ENCODE data around the gene BTBD18.
A peak's percentile ranks its signal among the peaks of the same experiment; 100 is the strongest.
"Not testable (repeated sequence)": the region's sequence is repeated elsewhere in the genome, so short reads cannot be mapped to it uniquely, and the experiment has no call there.

The BTBD18 gene

DNA sequence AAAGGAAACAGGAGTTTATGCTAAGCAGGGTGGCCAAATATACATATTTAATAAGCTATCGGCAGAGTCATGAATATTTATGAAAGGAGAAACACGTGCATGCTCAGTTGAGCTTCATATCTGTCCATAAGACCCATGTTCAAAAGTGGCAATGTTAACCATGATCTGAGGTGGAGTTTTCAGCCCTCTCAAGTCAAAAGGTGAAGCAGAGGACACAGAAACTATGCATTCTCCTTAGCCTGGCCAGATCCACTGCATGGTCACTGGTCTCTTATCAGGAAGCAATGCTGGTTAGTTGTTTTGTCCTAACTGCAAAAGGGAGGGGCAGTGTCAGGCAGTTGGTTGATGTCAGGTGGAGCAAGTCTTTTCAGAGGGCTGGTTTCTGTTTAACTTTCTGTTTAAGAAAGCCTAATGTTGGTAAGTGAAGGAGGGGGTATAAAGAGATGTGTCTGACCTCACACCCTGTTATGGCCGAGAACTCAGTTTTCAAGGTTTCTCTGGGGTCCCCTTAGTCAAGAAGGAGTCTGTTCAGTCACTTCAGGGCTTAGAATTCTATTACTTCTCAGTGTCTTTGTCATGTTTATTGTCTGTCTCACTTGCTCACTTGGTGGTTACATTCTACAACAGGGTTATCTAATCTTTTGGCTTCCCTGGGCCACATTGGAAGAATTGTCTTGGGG is 15.9 kb downstream of the BTBD18 start:
- TF ChIP-seq, protein P1, sequence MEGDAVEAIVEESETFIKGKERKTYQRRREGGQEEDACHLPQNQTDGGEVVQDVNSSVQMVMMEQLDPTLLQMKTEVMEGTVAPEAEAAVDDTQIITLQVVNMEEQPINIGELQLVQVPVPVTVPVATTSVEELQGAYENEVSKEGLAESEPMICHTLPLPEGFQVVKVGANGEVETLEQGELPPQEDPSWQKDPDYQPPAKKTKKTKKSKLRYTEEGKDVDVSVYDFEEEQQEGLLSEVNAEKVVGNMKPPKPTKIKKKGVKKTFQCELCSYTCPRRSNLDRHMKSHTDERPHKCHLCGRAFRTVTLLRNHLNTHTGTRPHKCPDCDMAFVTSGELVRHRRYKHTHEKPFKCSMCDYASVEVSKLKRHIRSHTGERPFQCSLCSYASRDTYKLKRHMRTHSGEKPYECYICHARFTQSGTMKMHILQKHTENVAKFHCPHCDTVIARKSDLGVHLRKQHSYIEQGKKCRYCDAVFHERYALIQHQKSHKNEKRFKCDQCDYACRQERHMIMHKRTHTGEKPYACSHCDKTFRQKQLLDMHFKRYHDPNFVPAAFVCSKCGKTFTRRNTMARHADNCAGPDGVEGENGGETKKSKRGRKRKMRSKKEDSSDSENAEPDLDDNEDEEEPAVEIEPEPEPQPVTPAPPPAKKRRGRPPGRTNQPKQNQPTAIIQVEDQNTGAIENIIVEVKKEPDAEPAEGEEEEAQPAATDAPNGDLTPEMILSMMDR (conservative IDR thresholded peaks at IDR 0.05; ENCODE audit: low read depth, low read length): no peak
- H3K4me3 ChIP-seq (ENCODE audit: low read length): no peak overlapping the region
- no peak for DNase-seq (ENCODE audit: low read depth)

DNA sequence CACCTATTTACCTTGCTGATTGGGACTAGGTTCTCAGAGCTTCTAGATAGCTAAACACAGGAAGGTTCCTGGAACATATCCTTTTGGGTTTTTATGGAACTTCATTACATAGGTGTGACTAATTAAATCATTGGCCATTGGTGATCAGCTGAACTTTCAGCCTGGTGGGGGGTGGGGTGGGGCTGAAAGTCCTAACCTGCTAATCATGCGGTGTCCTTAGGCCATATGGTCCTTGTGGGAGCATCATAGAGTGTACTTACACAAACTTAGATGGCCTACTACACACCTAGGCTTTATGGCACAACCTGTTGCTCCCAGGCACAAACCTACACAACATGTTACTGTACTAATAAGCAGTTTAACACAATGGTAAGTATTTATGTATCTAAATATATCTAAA is 19.0 kb downstream of the BTBD18 start:
- TF ChIP-seq, protein P1 (conservative IDR thresholded peaks at IDR 0.05; ENCODE audit: low read depth, low read length): no peak
- no peak for DNase-seq (ENCODE audit: low read depth)
- no peak overlapping the region for H3K4me3 ChIP-seq (ENCODE audit: low read length)

DNA sequence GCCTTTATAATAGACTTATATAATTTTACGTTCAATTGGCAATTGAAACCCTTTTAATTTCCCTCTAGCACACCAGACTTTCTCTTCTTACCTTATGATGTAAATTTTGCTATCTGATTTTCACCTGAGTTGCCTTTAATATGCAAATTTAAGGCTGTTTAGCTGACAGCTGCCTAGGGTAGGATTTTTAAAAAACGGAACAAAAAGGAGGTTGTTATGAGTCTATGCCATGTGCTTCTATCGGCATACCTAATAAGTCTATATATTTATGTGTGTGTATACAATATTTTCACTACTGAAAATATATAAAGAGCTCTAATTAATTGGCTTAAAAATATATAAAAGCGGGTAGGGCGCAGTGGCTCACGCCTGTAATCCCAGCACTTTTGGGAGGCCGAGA is 22.1 kb downstream of the BTBD18 start:
- TF ChIP-seq, protein P1 (conservative IDR thresholded peaks at IDR 0.05; ENCODE audit: low read depth, low read length): no peak
- H3K4me3 ChIP-seq (ENCODE audit: low read length): no peak overlapping the region
- no peak for DNase-seq (ENCODE audit: low read depth)

DNA sequence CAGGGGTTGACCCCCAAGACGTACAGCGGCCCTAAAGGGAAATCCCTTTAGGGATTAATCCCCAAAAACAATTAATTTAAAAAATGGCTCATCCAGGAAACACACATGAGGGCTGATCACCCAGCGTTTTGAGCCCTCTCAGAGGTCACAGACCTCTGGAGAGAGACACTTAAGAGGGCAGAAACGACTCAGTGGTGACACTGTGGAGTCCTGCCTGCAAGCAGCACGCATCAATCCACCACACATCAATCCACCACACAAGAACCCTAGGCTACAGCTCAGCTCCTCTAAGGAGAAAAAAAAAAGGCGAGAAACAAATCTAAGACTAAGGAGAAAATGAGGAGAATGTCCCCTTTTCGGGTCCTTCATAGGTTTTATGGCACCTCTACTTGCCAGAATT is 22.8 kb downstream of the BTBD18 start:
- TF ChIP-seq, protein P1 (conservative IDR thresholded peaks at IDR 0.05; ENCODE audit: low read depth, low read length): no peak
- no peak for DNase-seq (ENCODE audit: low read depth)
- no peak overlapping the region for H3K4me3 ChIP-seq (ENCODE audit: low read length)

DNA sequence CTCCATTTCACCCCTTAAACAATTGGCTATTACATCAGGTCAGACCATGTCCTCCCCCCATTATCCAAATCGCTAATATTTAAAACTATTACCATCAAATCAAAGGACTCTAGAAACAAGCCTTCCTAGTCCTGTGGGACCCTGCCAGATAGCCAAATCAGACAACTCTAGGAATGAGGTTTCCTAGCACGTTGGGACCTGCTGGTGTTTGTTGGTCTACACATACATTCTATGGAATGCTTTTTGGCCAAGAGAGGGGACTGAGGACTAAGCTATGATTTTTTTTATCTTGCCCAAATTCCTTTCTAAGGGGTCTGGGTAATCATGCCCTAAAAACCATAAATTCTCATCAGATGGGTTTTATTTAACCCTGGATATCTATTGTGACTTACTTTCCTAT is 24.4 kb downstream of the BTBD18 start:
- TF ChIP-seq, protein P1 (conservative IDR thresholded peaks at IDR 0.05; ENCODE audit: low read depth, low read length): no peak
- no peak overlapping the region for H3K4me3 ChIP-seq (ENCODE audit: low read length)
- no peak for DNase-seq (ENCODE audit: low read depth)

DNA sequence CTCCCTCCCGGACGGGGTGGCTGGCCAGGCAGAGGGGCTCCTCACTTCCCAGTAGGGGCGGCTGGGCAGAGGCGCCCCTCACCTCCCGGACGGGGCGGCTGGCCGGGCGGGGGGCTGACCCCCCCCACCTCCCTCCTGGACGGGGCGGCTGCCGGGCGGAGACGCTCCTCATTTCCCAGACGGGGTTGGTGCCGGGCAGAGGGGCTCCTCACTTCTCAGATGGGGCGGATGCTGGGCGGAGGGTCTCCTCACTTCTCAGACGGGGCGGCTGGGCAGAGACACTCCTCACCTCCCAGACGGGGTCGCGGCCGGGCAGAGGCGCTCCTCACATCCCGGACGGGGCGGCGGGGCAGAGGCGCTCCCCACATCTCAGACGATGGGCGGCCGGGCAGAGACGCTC is 34.9 kb downstream of the BTBD18 start:
- not testable (repeated sequence) for H3K4me3 ChIP-seq (ENCODE audit: low read length); DNase-seq (ENCODE audit: low read depth)

DNA sequence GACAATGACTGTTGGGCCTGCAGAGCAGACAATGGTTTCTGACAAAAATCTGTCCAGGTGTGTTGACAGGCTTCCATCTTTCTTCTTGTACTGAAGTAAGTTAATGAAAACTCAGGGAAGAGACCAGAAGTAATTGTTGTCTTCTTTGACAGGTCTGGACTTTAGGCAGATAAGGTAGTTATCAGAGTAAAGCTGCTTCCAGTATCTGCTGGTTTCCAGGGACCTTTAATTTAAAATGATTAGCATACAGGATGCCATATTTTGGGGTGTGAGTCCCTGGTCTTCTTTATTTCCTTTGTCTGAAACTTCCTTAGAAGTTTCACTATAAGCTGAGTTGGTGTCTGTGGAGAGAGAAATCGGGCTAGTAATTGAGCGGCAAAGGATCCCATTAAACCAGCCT is 37.8 kb downstream of the BTBD18 start:
- DNase-seq (ENCODE audit: low read depth): no peak
- H3K4me3 ChIP-seq (ENCODE audit: low read length): peak overlapping the region; percentile 100
- TF ChIP-seq, protein P1 (conservative IDR thresholded peaks at IDR 0.05; ENCODE audit: low read depth, low read length): no peak

Measured in retinal pigment epithelial cell (primary cell).